SK-N-SH treated with all-trans-retinoic acid at 6 μM for 48 hours (cell line): ENCODE results near the gene MED27.

Experiments
- ARNTL ChIP-seq: fragments of 450-650 bp; formaldehyde crosslinking; IDR thresholded peaks from 2 replicates; pipeline ENCODE4 v1.5.0; 2020; ENCODE audit warnings: low read depth, mild to moderate bottlenecking, moderate library complexity, borderline replicate concordance
- PATZ1 ChIP-seq: fragments of 250-450 bp; sonication (Bioruptor Pico); IDR thresholded peaks from 2 replicates; pipeline ENCODE4 v1.8.0; 2020; ENCODE audit warnings: mild to moderate bottlenecking, moderate library complexity, borderline replicate concordance
- PPARA ChIP-seq: fragments of 250-450 bp; sonication (Bioruptor Pico); IDR thresholded peaks from 2 replicates; pipeline ENCODE4 v1.5.0; 2020; ENCODE audit warnings: mild to moderate bottlenecking, borderline replicate concordance
- TOX ChIP-seq: fragments of 250-450 bp; sonication (Bioruptor Pico); IDR thresholded peaks from 2 replicates; pipeline ENCODE4 v1.8.0; 2021; ENCODE audit warnings: mild to moderate bottlenecking, moderate library complexity, borderline replicate concordance
- ZNF70 ChIP-seq: fragments of 450-650 bp; formaldehyde crosslinking; IDR thresholded peaks from 2 replicates; pipeline ENCODE4 v1.5.0; 2020; ENCODE audit warnings: mild to moderate bottlenecking, moderate library complexity

GRCh38 chr9:132043708-132044107 lies 36.0 kb downstream of the MED27 start:
- no peak for TF ChIP-seq ARNTL (CRISPR knock-in tag)
- no peak for TF ChIP-seq PATZ1 (CRISPR knock-in tag)
- TF ChIP-seq ZNF70 (CRISPR knock-in tag): no peak
- TF ChIP-seq TOX (CRISPR knock-in tag): no peak
- TF ChIP-seq PPARA (CRISPR knock-in tag): no peak
